ENCODE measurements around the gene MRPS10.
"Not testable (repeated sequence)": the region's sequence is repeated elsewhere in the genome, so short reads cannot be mapped to it uniquely, and the experiment has no call there.

GRCh38 chr6:42207559-42207958 lies 10.1 kb downstream of the MRPS10 start:
- not testable (repeated sequence) for TF ChIP-seq POLR2AphosphoS5, POLR2A (IDR thresholded peaks at IDR 0.05; ENCODE audit: low read depth, low read length)
